H9 (cell line): Measurements from ENCODE around the gene RBM44. TPM values are rescaled to one million over a fixed set of nuclear protein-coding genes. Genes with fewer than 3 reads are reported as not detected.

Experiments
- DNase-seq: peaks from one replicate; pipeline ENCODE4 v3.0.0-alpha.2; 2017
- H2AFZ ChIP-seq: one replicate; pipeline ENCODE4 v1.6.1; 2013; ENCODE audit warnings: mild to moderate bottlenecking, low read length, control low read depth, moderate library complexity
- H2AK5ac ChIP-seq: 2 replicates; pipeline ENCODE4 v1.6.1; 2013; ENCODE audit warnings: low read length, control low read depth, mixed read lengths; ENCODE audit not compliant: insufficient read length
- H2BK120ac ChIP-seq: one replicate; pipeline ENCODE4 v1.6.1; 2013; ENCODE audit warnings: low read depth, mild to moderate bottlenecking, low read length, control low read depth, inconsistent platforms; ENCODE audit not compliant: poor library complexity, severe bottlenecking
- H2BK12ac ChIP-seq: 2 replicates; pipeline ENCODE4 v1.6.1; 2013; ENCODE audit warnings: low read length, control low read depth, mixed read lengths, low read depth; ENCODE audit not compliant: insufficient read length
- H2BK15ac ChIP-seq: 2 replicates; pipeline ENCODE4 v1.6.1; 2013; ENCODE audit warnings: low read depth, low read length, control low read depth
- H2BK20ac ChIP-seq: one replicate; pipeline ENCODE4 v1.6.1; 2013; ENCODE audit warnings: low read depth, mild to moderate bottlenecking, low read length, control low read depth, inconsistent platforms; ENCODE audit not compliant: poor library complexity, severe bottlenecking
- H2BK5ac ChIP-seq: 2 replicates; pipeline ENCODE4 v1.6.1; 2013; ENCODE audit warnings: low read length, control low read depth, mixed read lengths; ENCODE audit not compliant: insufficient read length
- H3K14ac ChIP-seq: 2 replicates; pipeline ENCODE4 v1.6.1; 2013; ENCODE audit warnings: low read length, control low read depth; ENCODE audit not compliant: insufficient read depth
- H3K18ac ChIP-seq: 2 replicates; pipeline ENCODE4 v1.6.1; 2013; ENCODE audit warnings: low read depth, mild to moderate bottlenecking, mixed read lengths, low read length, control low read depth; ENCODE audit not compliant: insufficient read length
- H3K23ac ChIP-seq: 2 replicates; pipeline ENCODE4 v1.6.1; 2013; ENCODE audit warnings: low read length, control low read depth, mixed read lengths, low read depth; ENCODE audit not compliant: insufficient read length
- H3K23me2 ChIP-seq: 2 replicates; pipeline ENCODE4 v1.6.1; 2013; ENCODE audit warnings: low read depth, mild to moderate bottlenecking, mixed read lengths, low read length, control low read depth; ENCODE audit not compliant: insufficient read length, poor library complexity, severe bottlenecking
- H3K27ac ChIP-seq: 2 replicates; pipeline ENCODE4 v1.5.1; 2013; ENCODE audit warnings: low read length, control low read depth, mixed read lengths, low read depth; ENCODE audit not compliant: insufficient read length
- H3K27me3 ChIP-seq: 2 replicates; pipeline ENCODE4 v1.6.1; 2013; ENCODE audit warnings: low read length, control low read depth, inconsistent platforms; ENCODE audit not compliant: insufficient read depth
- H3K4ac ChIP-seq: 2 replicates; pipeline ENCODE4 v1.6.1; 2013; ENCODE audit warnings: low read depth, mild to moderate bottlenecking, control low read depth, inconsistent platforms, low read length, moderate library complexity
- H3K4me1 ChIP-seq: 2 replicates; pipeline ENCODE4 v1.6.1; 2013; ENCODE audit warnings: low read length, control low read depth, inconsistent platforms; ENCODE audit not compliant: insufficient read depth
- H3K4me2 ChIP-seq: 2 replicates; pipeline ENCODE4 v1.6.1; 2013; ENCODE audit warnings: low read length, control low read depth, mixed read lengths; ENCODE audit not compliant: insufficient read length, insufficient read depth
- H3K56ac ChIP-seq: 2 replicates; pipeline ENCODE4 v1.6.1; 2013; ENCODE audit warnings: low read depth, mild to moderate bottlenecking, mixed read lengths, low read length, control low read depth; ENCODE audit not compliant: insufficient read length
- H3K79me1 ChIP-seq: 2 replicates; pipeline ENCODE4 v1.6.1; 2013; ENCODE audit warnings: low read depth, mild to moderate bottlenecking, moderate library complexity, low read length, control low read depth, inconsistent platforms; ENCODE audit not compliant: insufficient read depth, poor library complexity, severe bottlenecking
- H3K79me2 ChIP-seq: 2 replicates; pipeline ENCODE4 v1.6.1; 2013; ENCODE audit warnings: low read length, control low read depth, inconsistent platforms; ENCODE audit not compliant: insufficient read depth
- H3K9ac ChIP-seq: 2 replicates; pipeline ENCODE4 v1.6.1; 2013; ENCODE audit warnings: low read length, control low read depth, mixed read lengths; ENCODE audit not compliant: insufficient read length; ENCODE audit errors: extremely low read depth
- H3K9me3 ChIP-seq: one replicate; pipeline ENCODE4 v1.6.1; 2013; ENCODE audit warnings: low read depth, low read length, inconsistent platforms; ENCODE audit not compliant: control insufficient read depth
- H3T11ph ChIP-seq: one replicate; pipeline ENCODE4 v1.6.1; 2013; ENCODE audit warnings: mild to moderate bottlenecking, low read length, control low read depth, inconsistent platforms
- H4K20me1 ChIP-seq: one replicate; pipeline ENCODE4 v1.6.1; 2013; ENCODE audit not compliant: control insufficient read depth, insufficient read length, insufficient read depth
- H4K5ac ChIP-seq: 2 replicates; pipeline ENCODE4 v1.6.1; 2013; ENCODE audit warnings: low read depth, mild to moderate bottlenecking, mixed read lengths, low read length, control low read depth; ENCODE audit not compliant: insufficient read length
- H4K8ac ChIP-seq: replicated peaks from 2 replicates; pipeline ENCODE4 v1.6.1; 2013; ENCODE audit warnings: low read length, control low read depth, mixed read lengths, low read depth; ENCODE audit not compliant: insufficient read length
- H4K91ac ChIP-seq: 2 replicates; pipeline ENCODE4 v1.6.1; 2013; ENCODE audit warnings: low read depth, mild to moderate bottlenecking, moderate library complexity, mixed read lengths, low read length, control low read depth; ENCODE audit not compliant: insufficient read length
- H3K27ac Mint-ChIP-seq, 3 experiments: 2 replicates in 2 of 3; 3 replicates in 1 of 3; pipeline ENCODE4 v1.8.0; 2020 to 2021; ENCODE audit warnings: mixed read lengths in 3 of 3, mild to moderate bottlenecking in 1 of 3, moderate library complexity in 1 of 3
- H3K27me3 Mint-ChIP-seq: 2 replicates; pipeline ENCODE4 v1.8.0; 2021; ENCODE audit warnings: low read depth, mild to moderate bottlenecking, moderate library complexity, mixed read lengths
- H3K36me3 Mint-ChIP-seq, 3 experiments: 2 replicates in 2 of 3; 3 replicates in 1 of 3; pipeline ENCODE4 v1.8.0; 2020 to 2021; ENCODE audit warnings: low read depth in 3 of 3, mixed read lengths in 3 of 3; ENCODE audit not compliant: insufficient read depth in 1 of 3
- H3K4me1 Mint-ChIP-seq, 2 experiments: 2 replicates each; pipeline ENCODE4 v1.8.0; 2020; ENCODE audit warnings: mixed read lengths in 2 of 2
- H3K4me3 Mint-ChIP-seq, 2 experiments: 2 replicates in 1 of 2; 3 replicates in 1 of 2; pipeline ENCODE4 v1.8.0; 2020 to 2021; ENCODE audit warnings: mild to moderate bottlenecking in 2 of 2, mixed read lengths in 2 of 2, moderate library complexity in 1 of 2
- H3K9me3 Mint-ChIP-seq, 2 experiments: 2 replicates in 1 of 2; 3 replicates in 1 of 2; pipeline ENCODE4 v1.8.0; 2020; ENCODE audit warnings: mild to moderate bottlenecking in 2 of 2, mixed read lengths in 2 of 2, moderate library complexity in 1 of 2
- WGBS: extraction: QIAGEN DNeasy Blood & Tissue Kit; methylation state at CpG from one replicate; pipeline ENCODE4 v1.1.7; 2013; ENCODE audit warnings: missing lambda C conversion rate, low lambda C conversion rate, mixed read lengths; ENCODE audit not compliant: insufficient read length; ENCODE audit errors: extremely low coverage; 5-methylcytosine and 5-hydroxymethylcytosine counted together
- total RNA-seq: library from RNA; stranded (reverse); gene quantifications from 2 replicates; pipeline ENCODE4 v1.2.1, GENCODE V29; 2021
- TF ChIP-seq, protein P1 (sequence below): fragments of 200-600 bp; sonication (generic); conservative IDR thresholded peaks from 3 replicates; pipeline ENCODE4 v1.8.0; 2021; ENCODE audit warnings: antibody characterized with exemption, mild to moderate bottlenecking

Gene RBM44
- total RNA-seq, 1 experiment from 2014 or later: 0.15 TPM

DNA sequence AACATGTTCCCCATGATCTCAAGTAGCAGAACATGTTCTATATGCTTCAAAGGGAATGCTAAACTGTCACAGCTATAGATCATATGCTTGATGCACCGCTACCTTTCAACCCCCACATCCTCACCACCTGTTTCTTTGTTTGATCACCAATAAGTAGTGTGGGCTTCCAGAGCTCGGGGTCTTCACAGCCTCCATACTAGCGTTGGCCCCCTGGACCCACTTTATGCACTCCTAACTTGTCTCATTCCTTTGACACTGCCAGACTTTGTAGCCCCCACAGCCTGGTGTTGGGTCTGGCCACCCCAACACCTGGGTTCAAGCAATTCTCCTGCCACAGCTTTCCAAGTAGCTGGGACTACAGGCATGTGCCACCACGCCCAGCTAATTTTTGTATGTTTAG, 11.6 kb upstream of the RBM44 start:
- no peak overlapping the region for H3K4me3 Mint-ChIP-seq
- Histone ChIP-seq H2AK5ac (no peak overlapping the region), H3K79me2 (no peaks in the 10 kb centered on the region), H4K5ac (no peak overlapping the region), H2BK20ac (no peak overlapping the region), H3T11ph (no peak overlapping the region), H2BK5ac (no peak overlapping the region), H3K18ac (no peak overlapping the region), H3K27me3 (no peaks in the 10 kb centered on the region), H3K56ac (no peak overlapping the region), H3K23ac (no peak overlapping the region), H3K79me1 (no peaks in the 10 kb centered on the region), H4K8ac (no peak overlapping the region), H3K4me1 (no peaks in the 10 kb centered on the region), H2BK120ac (no peak overlapping the region), H3K4ac (no peak overlapping the region), H2BK12ac (no peak overlapping the region), H2AFZ (no peak overlapping the region), H3K4me2 (no peak overlapping the region), H4K91ac (no peak overlapping the region), H3K9ac (no peak overlapping the region), H3K9me3 (peaks cover 9% of the 10 kb centered on the region), H3K23me2 (no peaks in the 10 kb centered on the region), H3K14ac (no peak overlapping the region), H3K27ac (no peak overlapping the region), H4K20me1 (no peaks in the 10 kb centered on the region), H2BK15ac (no peak overlapping the region)
- peaks cover 21 to 34% of the 10 kb centered on the region in 2 experiments for H3K9me3 Mint-ChIP-seq
- peaks cover 2% of the 10 kb centered on the region; the same call in 1 of the 2 replicates for H3K27me3 Mint-ChIP-seq
- H3K4me1 Mint-ChIP-seq: no peaks in the 10 kb centered on the region
- WGBS: no CpG with 5 or more reads among the region's 4 CpGs
- H3K27ac Mint-ChIP-seq: no peak overlapping the region
- H3K36me3 Mint-ChIP-seq: peaks cover 20 to 41% (median 24%) of the 10 kb centered on the region in 3 experiments
- TF ChIP-seq, protein P1, sequence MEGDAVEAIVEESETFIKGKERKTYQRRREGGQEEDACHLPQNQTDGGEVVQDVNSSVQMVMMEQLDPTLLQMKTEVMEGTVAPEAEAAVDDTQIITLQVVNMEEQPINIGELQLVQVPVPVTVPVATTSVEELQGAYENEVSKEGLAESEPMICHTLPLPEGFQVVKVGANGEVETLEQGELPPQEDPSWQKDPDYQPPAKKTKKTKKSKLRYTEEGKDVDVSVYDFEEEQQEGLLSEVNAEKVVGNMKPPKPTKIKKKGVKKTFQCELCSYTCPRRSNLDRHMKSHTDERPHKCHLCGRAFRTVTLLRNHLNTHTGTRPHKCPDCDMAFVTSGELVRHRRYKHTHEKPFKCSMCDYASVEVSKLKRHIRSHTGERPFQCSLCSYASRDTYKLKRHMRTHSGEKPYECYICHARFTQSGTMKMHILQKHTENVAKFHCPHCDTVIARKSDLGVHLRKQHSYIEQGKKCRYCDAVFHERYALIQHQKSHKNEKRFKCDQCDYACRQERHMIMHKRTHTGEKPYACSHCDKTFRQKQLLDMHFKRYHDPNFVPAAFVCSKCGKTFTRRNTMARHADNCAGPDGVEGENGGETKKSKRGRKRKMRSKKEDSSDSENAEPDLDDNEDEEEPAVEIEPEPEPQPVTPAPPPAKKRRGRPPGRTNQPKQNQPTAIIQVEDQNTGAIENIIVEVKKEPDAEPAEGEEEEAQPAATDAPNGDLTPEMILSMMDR: no peak
- no peak for DNase-seq
